ENCODE results near the gene MED31. TPM values are rescaled to one million over a fixed set of nuclear protein-coding genes. Genes with fewer than 3 reads are reported as not detected.

The MED31 gene
- total RNA-seq, 1 experiment from 2014 or later = 18.8 TPM

DNA sequence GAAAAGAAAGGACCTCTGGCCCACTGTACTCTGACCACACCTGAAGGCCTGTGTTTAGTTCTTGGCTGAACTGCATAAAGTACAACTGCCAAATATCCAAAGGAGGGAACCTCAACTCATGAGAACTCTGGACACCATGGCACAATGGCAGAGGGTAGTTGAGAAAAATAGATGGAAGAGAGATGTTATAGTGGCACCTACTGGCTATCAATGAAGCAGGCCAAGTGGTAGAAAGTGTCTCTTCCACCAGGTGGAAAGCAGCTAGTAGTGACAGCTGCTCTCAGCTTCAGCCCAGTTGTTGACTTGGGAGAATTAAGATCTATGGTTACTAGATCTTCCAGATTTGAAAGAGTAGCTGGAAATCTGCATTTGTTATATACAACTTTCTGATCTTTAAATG is 3.2 kb downstream of the MED31 start:
- DNase-seq (peak; percentile 52), ATAC-seq (0 out of 2 replicates have a peak, but pooled peaks have one; percentile 20)
- 0 out of 2 replicates have a peak overlapping the region, but pooled peaks have one; percentile 26 for H3K4me2 ChIP-seq (ENCODE audit: low read length)
- intact Hi-C loops (cut with micrococcal nuclease) = loop anchor here (5.0 kb wide), 1 partner anchor 176 kb away; no protein-coding TSS in a partner anchor
- TF ChIP-seq EZH2phosphoT487 (IDR thresholded peaks at IDR 0.05; ENCODE audit: borderline replicate concordance, low read length) = no peak
- TF ChIP-seq, protein P1, sequence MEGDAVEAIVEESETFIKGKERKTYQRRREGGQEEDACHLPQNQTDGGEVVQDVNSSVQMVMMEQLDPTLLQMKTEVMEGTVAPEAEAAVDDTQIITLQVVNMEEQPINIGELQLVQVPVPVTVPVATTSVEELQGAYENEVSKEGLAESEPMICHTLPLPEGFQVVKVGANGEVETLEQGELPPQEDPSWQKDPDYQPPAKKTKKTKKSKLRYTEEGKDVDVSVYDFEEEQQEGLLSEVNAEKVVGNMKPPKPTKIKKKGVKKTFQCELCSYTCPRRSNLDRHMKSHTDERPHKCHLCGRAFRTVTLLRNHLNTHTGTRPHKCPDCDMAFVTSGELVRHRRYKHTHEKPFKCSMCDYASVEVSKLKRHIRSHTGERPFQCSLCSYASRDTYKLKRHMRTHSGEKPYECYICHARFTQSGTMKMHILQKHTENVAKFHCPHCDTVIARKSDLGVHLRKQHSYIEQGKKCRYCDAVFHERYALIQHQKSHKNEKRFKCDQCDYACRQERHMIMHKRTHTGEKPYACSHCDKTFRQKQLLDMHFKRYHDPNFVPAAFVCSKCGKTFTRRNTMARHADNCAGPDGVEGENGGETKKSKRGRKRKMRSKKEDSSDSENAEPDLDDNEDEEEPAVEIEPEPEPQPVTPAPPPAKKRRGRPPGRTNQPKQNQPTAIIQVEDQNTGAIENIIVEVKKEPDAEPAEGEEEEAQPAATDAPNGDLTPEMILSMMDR (conservative IDR thresholded peaks at IDR 0.05; ENCODE audit: low read depth, low read length) = peak; percentile 69
- H3K9me2 ChIP-seq (replicated peaks; ENCODE audit: low read length) = no peaks in the 10 kb centered on the region
- no TSS peak for BruUV-seq (replicated peaks)
- no peak overlapping the region for H3K27ac ChIP-seq (ENCODE audit: low read length)
- H3K4me1 ChIP-seq (ENCODE audit: insufficient read depth, low read length) = peaks cover 38% of the 10 kb centered on the region
- H2AFZ ChIP-seq (ENCODE audit: low read length) = no peak overlapping the region
- POLR2A ChIA-PET (ENCODE audit: unreplicated experiment) = no interaction called here
- no peak overlapping the region for H3K4me3 ChIP-seq (ENCODE audit: low read length)
- peaks cover 33% of the 10 kb centered on the region for H4K20me1 ChIP-seq (ENCODE audit: low read length)
- no peaks in the 10 kb centered on the region for H3K27me3 ChIP-seq (ENCODE audit: low read length)
- H3K9me3 ChIP-seq (ENCODE audit: low read length) = no peaks in the 10 kb centered on the region
- H3K9ac ChIP-seq (ENCODE audit: low read length) = no peak overlapping the region
- CTCF ChIA-PET = interaction anchor here (0.6 to 0.7 kb wide), 3 partner anchors 8 to 175 kb away, joined by 3 to 7 read pairs (median 3); partner anchors contain the start of gene KIAA0753
- peaks cover 31% of the 10 kb centered on the region for H3K36me3 ChIP-seq (ENCODE audit: low read depth, low read length)
- H3K79me2 ChIP-seq (ENCODE audit: low read length) = peaks cover 84% of the 10 kb centered on the region
- peaks cover 13% of the 10 kb centered on the region for H3F3A ChIP-seq (ENCODE audit: low read length, unreplicated experiment)

DNA sequence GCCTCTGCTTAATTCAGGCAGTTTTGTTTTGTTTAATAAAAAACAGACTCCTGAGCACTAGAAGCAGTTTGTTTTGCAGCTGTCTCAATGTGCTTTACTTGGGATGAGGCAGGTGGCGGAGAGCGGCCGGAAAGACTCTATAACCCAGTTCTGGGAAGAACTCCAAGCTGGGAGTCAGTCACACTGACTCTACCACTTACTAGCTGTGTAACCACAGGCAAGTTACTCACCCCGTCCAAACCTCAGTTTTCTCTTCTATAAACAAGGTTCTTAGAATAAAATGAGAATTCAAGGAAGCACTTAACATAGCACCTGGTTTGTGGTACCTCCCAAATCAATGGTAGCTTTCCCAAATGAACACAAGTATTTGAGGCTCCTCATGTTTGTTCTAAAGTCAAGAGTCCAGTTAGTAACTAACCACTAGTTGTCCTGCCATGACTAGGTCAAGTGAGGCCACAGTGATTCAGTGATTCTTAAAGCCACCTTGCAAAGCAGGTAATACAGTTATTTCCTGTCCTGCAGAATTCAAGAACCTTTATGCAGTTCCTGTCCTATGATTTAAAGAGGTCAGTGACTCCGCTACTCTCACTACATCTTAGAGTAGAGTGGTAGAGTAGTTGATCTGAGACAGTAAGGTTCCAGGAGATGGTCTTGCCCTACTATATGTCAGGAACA is 7.8 kb downstream of the MED31 start:
- peak overlapping the region; percentile 80 for H3K4me3 ChIP-seq (ENCODE audit: low read length)
- H3K27me3 ChIP-seq (ENCODE audit: low read length) = no peaks in the 10 kb centered on the region
- peaks cover 33% of the 10 kb centered on the region for H4K20me1 ChIP-seq (ENCODE audit: low read length)
- ATAC-seq (peak; percentile 30), DNase-seq (peak; percentile 72)
- TF ChIP-seq, protein P1 (conservative IDR thresholded peaks at IDR 0.05; ENCODE audit: low read depth, low read length) = no peak
- TF ChIP-seq EZH2phosphoT487 (IDR thresholded peaks at IDR 0.05; ENCODE audit: borderline replicate concordance, low read length) (no peak), EZH2 (IDR thresholded peaks at IDR 0.05; ENCODE audit: low read length, unreplicated experiment) (no peak)
- H3K4me1 ChIP-seq (ENCODE audit: insufficient read depth, low read length) = peaks cover 42% of the 10 kb centered on the region
- H3K4me2 ChIP-seq (ENCODE audit: low read length) = peak overlapping the region; percentile 96
- ChIA-PET CTCF (no interaction called here), POLR2A (ENCODE audit: unreplicated experiment) (no interaction called here)
- H3K9me2 ChIP-seq (replicated peaks; ENCODE audit: low read length) = no peaks in the 10 kb centered on the region
- H3K9me3 ChIP-seq (ENCODE audit: low read length) = no peaks in the 10 kb centered on the region
- H3F3A ChIP-seq (ENCODE audit: low read length, unreplicated experiment) = peaks cover 24% of the 10 kb centered on the region
- H3K27ac ChIP-seq (ENCODE audit: low read length) = peak overlapping the region; percentile 82
- BruUV-seq (replicated peaks) = no TSS peak
- peak overlapping the region; percentile 32; the same call in 1 of the 2 replicates for H3K9ac ChIP-seq (ENCODE audit: low read length)
- intact Hi-C loops (cut with micrococcal nuclease) = loop anchor here (2.0 kb wide), 1 partner anchor 17 kb away; no protein-coding TSS in a partner anchor
- peaks cover 27% of the 10 kb centered on the region for H3K36me3 ChIP-seq (ENCODE audit: low read depth, low read length)
- H2AFZ ChIP-seq (ENCODE audit: low read length) = no peak overlapping the region
- H3K79me2 ChIP-seq (ENCODE audit: low read length) = peaks cover 80% of the 10 kb centered on the region

DNA sequence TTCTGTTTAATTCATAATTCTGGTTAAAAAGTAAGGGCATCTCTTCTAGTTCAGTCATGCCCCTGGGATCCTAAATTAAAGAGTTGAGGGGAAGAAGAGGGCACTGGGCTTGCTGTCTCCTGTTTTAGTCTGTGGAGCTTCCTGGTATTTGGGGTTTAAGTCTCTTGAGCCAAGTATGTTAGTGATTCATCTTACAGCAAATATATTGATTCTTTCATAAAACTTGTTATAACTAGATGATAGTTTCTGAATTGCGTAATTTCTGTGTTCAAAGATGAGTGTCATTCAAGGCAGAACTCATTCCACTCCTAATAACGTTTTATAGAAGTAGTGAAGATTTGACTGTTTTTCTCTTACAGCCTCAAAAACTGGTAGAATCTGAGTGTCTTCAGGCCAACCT is 8.8 kb downstream of the MED31 start:
- peak; percentile 4 for ATAC-seq
- Histone ChIP-seq H3K4me1 (ENCODE audit: insufficient read depth, low read length) (peaks cover 42% of the 10 kb centered on the region), H3K9ac (ENCODE audit: low read length) (peak overlapping the region; percentile 87), H3K4me3 (ENCODE audit: low read length) (peak overlapping the region; percentile 80), H3F3A (ENCODE audit: low read length, unreplicated experiment) (peaks cover 24% of the 10 kb centered on the region), H4K20me1 (ENCODE audit: low read length) (peaks cover 29% of the 10 kb centered on the region), H3K36me3 (ENCODE audit: low read depth, low read length) (peaks cover 22% of the 10 kb centered on the region), H3K27me3 (ENCODE audit: low read length) (no peaks in the 10 kb centered on the region), H3K27ac (ENCODE audit: low read length) (peak overlapping the region; percentile 82), H3K79me2 (ENCODE audit: low read length) (peaks cover 76% of the 10 kb centered on the region), H3K4me2 (ENCODE audit: low read length) (peak overlapping the region; percentile 96), H2AFZ (ENCODE audit: low read length) (no peak overlapping the region), H3K9me2 (replicated peaks; ENCODE audit: low read length) (no peaks in the 10 kb centered on the region), H3K9me3 (ENCODE audit: low read length) (no peaks in the 10 kb centered on the region)
- DNase-seq = peak; percentile 74
- CTCF ChIA-PET = interaction anchor here (0.6 kb wide), 1 partner anchor 139 kb away, joined by 4 read pairs; no protein-coding TSS in a partner anchor
- no TSS peak for BruUV-seq (replicated peaks)
- intact Hi-C loops (cut with micrococcal nuclease) = loop anchor here (2.0 kb wide), 1 partner anchor 16 kb away; no protein-coding TSS in a partner anchor
- POLR2A ChIA-PET (ENCODE audit: unreplicated experiment) = interaction anchor here (0.6 kb wide), 1 partner anchor 9 kb away, joined by 4 read pairs; the partner anchor contains the start of genes C17orf100 and MED31
- TF ChIP-seq, protein P1 (conservative IDR thresholded peaks at IDR 0.05; ENCODE audit: low read depth, low read length) = no peak
- TF ChIP-seq EZH2 (IDR thresholded peaks at IDR 0.05; ENCODE audit: low read length, unreplicated experiment) = no peak
- TF ChIP-seq EZH2phosphoT487 (IDR thresholded peaks at IDR 0.05; ENCODE audit: borderline replicate concordance, low read length) = no peak

Measured in PC-3 (cell line).